ENCODE measurements around the gene GPR141.

GPR141 gene

GRCh38 chr7:37642028-37642540 lies 41.5 kb upstream of the GPR141 start:
- no peak for ATAC-seq
- TF ChIP-seq RARB (CRISPR knock-in tag; IDR thresholded peaks at IDR 0.05) (no peak), POU6F1 (CRISPR knock-in tag; IDR thresholded peaks at IDR 0.05; ENCODE audit: borderline replicate concordance, low read depth) (no peak), ZFP30 (CRISPR knock-in tag; IDR thresholded peaks at IDR 0.05) (no peak), TSHZ2 (CRISPR knock-in tag; IDR thresholded peaks at IDR 0.05) (no peak), SNAI2 (CRISPR knock-in tag; IDR thresholded peaks at IDR 0.05) (no peak), BACH2 (CRISPR knock-in tag; IDR thresholded peaks at IDR 0.05; ENCODE audit: borderline replicate concordance) (no peak), ARNTL (CRISPR knock-in tag; IDR thresholded peaks at IDR 0.05; ENCODE audit: borderline replicate concordance, low read depth) (no peak), ZC3H10 (CRISPR knock-in tag; IDR thresholded peaks at IDR 0.05) (no peak), CSDC2 (CRISPR knock-in tag; IDR thresholded peaks at IDR 0.05) (no peak), ZNF8 (CRISPR knock-in tag; IDR thresholded peaks at IDR 0.05) (no peak), OSR1 (CRISPR knock-in tag; IDR thresholded peaks at IDR 0.05) (no peak), CSRNP3 (CRISPR knock-in tag; IDR thresholded peaks at IDR 0.05) (no peak), ZNF70 (CRISPR knock-in tag; IDR thresholded peaks at IDR 0.05) (no peak), GLIS3 (CRISPR knock-in tag; IDR thresholded peaks at IDR 0.05) (no peak)

- TF ChIP-seq ARNTL (CRISPR knock-in tag; IDR thresholded peaks at IDR 0.05; ENCODE audit: borderline replicate concordance, low read depth) (no peak), POU6F1 (CRISPR knock-in tag; IDR thresholded peaks at IDR 0.05; ENCODE audit: borderline replicate concordance, low read depth) (no peak), BACH2 (CRISPR knock-in tag; IDR thresholded peaks at IDR 0.05; ENCODE audit: borderline replicate concordance) (no peak), RARB (CRISPR knock-in tag; IDR thresholded peaks at IDR 0.05) (no peak), CSRNP3 (CRISPR knock-in tag; IDR thresholded peaks at IDR 0.05) (no peak), ZFP30 (CRISPR knock-in tag; IDR thresholded peaks at IDR 0.05) (no peak), CREB5 (CRISPR knock-in tag; IDR thresholded peaks at IDR 0.05; ENCODE audit: low read depth) (no peak), ZC3H10 (CRISPR knock-in tag; IDR thresholded peaks at IDR 0.05) (no peak), GLIS3 (CRISPR knock-in tag; IDR thresholded peaks at IDR 0.05) (no peak), ZNF565 (CRISPR knock-in tag; conservative IDR thresholded peaks at IDR 0.05; ENCODE audit: low read depth) (no peak), ZFP3 (CRISPR knock-in tag; IDR thresholded peaks at IDR 0.05) (no peak), TSHZ2 (CRISPR knock-in tag; IDR thresholded peaks at IDR 0.05) (no peak), OSR1 (CRISPR knock-in tag; IDR thresholded peaks at IDR 0.05) (no peak)
- no peak for ATAC-seq
Observed at GRCh38 chr7:37643876-37644275, 39.7 kb upstream of the GPR141 start.
